Neutrophil (primary cell): ENCODE measurements around the gene PHLPP2.

Experiments
- H3K27ac ChIP-seq: fragments of 200-600 bp; sonication (generic); 2 replicates; pipeline ENCODE4 v1.5.1; 2016; ENCODE audit warnings: mild to moderate bottlenecking, moderate library complexity
- H3K27me3 ChIP-seq: fragments of 200-600 bp; sonication (generic); 2 replicates; pipeline ENCODE4 v1.6.0; 2016; ENCODE audit warnings: mild to moderate bottlenecking
- H3K36me3 ChIP-seq: fragments of 200-600 bp; sonication (generic); 2 replicates; pipeline ENCODE4 v1.5.1; 2017
- H3K4me1 ChIP-seq, 2 experiments: fragments of 200-600 bp in 1 of 2; sonication (generic) in 1 of 2; 1 replicate in 1 of 2; 2 replicates in 1 of 2; pipeline versions ENCODE4 v1.5.1 to v1.6.1; 2013 to 2016; ENCODE audit warnings: low read depth in 1 of 2, low read length in 1 of 2, mild to moderate bottlenecking in 1 of 2, moderate library complexity in 1 of 2; ENCODE audit not compliant: control insufficient read depth in 1 of 2, insufficient read depth in 1 of 2
- H3K4me3 ChIP-seq, 2 experiments: fragments of 200-600 bp in 1 of 2; sonication (generic) in 1 of 2; 1 replicate in 1 of 2; 2 replicates in 1 of 2; pipeline ENCODE4 v1.5.1; 2013 to 2016; ENCODE audit warnings: low read depth in 1 of 2, low read length in 1 of 2, mild to moderate bottlenecking in 1 of 2, moderate library complexity in 1 of 2
- H3K9me3 ChIP-seq: fragments of 200-600 bp; sonication (generic); 2 replicates; pipeline ENCODE4 v1.5.1; 2016
- TF ChIP-seq, protein P1 (sequence below): fragments of 200-600 bp; sonication (generic); IDR thresholded peaks from 2 replicates; pipeline ENCODE4 v1.5.1; 2016; ENCODE audit warnings: antibody characterized with exemption

Gene PHLPP2

DNA sequence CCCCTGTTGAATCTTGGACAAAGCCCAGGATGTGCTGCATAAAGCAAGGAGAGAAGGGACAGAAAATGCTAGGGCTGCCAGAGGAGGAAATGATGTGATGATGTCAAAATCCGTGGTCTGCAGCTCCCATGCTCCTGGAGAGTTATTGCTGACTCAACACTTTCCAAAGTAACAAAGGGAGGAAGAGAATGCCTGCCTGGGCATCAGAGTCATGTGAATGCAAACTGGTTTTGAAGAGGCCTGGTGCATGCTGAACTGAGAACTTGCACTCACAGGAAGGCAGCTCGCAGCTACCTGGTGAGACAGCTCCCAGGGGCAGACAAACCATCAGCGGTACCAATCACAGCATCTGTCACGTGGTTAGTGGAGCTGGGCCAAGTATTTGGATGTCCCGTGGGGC is 95.7 kb downstream of the PHLPP2 start:
- no peak overlapping the region for H3K27ac ChIP-seq
- peaks cover 0 to 7% of the 10 kb centered on the region in 2 experiments for H3K4me1 ChIP-seq
- H3K9me3 ChIP-seq: no peaks in the 10 kb centered on the region
- no peak overlapping the region for H3K4me3 ChIP-seq
- no peaks in the 10 kb centered on the region for H3K36me3 ChIP-seq
- H3K27me3 ChIP-seq: peaks cover 66% of the 10 kb centered on the region
- TF ChIP-seq, protein P1, sequence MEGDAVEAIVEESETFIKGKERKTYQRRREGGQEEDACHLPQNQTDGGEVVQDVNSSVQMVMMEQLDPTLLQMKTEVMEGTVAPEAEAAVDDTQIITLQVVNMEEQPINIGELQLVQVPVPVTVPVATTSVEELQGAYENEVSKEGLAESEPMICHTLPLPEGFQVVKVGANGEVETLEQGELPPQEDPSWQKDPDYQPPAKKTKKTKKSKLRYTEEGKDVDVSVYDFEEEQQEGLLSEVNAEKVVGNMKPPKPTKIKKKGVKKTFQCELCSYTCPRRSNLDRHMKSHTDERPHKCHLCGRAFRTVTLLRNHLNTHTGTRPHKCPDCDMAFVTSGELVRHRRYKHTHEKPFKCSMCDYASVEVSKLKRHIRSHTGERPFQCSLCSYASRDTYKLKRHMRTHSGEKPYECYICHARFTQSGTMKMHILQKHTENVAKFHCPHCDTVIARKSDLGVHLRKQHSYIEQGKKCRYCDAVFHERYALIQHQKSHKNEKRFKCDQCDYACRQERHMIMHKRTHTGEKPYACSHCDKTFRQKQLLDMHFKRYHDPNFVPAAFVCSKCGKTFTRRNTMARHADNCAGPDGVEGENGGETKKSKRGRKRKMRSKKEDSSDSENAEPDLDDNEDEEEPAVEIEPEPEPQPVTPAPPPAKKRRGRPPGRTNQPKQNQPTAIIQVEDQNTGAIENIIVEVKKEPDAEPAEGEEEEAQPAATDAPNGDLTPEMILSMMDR: no peak

DNA sequence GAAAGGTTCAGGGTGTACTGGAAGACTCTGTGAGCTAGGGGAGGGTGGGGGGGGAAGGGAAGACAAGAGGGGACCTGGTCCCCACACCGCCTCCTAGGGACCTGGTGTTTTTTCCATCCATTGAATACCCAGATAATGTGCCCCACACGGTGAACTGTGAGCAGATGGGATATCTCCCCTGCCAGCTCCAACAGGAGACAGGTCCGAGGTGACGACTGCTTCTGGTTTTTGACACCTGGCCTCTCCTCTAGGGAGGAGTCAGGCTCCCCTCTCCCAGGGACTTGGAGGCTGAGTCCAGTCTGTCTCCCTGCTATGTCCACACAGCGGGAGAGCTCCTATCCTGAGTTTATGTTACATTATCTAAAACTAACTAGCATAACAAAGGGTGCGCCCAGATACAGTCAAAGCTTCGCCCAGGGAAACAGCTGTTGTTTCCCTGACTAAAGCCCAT is 96.7 kb downstream of the PHLPP2 start:
- TF ChIP-seq, protein P1: no peak
- no peaks in the 10 kb centered on the region for H3K36me3 ChIP-seq
- H3K9me3 ChIP-seq: no peaks in the 10 kb centered on the region
- peaks cover 77% of the 10 kb centered on the region for H3K27me3 ChIP-seq
- no peak overlapping the region for H3K4me3 ChIP-seq
- H3K4me1 ChIP-seq: peaks cover 0 to 7% of the 10 kb centered on the region in 2 experiments
- no peak overlapping the region for H3K27ac ChIP-seq

DNA sequence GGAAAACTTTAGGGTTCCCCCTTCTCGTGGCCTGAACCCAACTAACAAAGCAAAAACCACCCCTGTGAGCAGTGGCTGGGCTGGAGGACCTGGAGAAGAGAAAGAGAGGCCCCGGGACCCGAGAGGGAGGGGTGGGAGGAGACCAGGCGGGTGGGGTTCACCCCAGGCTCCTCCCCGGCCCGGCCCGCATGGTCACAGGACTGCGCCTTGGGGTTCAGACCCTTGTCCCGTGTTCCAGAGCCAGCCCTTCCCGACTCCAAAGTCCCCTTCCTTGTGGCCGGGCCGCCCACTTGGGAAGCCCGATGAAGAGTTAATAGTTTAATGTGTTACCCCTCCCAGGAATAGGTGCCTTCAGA is 97.7 kb downstream of the PHLPP2 start:
- no peak overlapping the region for H3K27ac ChIP-seq
- H3K27me3 ChIP-seq: peaks cover 84% of the 10 kb centered on the region

DNA sequence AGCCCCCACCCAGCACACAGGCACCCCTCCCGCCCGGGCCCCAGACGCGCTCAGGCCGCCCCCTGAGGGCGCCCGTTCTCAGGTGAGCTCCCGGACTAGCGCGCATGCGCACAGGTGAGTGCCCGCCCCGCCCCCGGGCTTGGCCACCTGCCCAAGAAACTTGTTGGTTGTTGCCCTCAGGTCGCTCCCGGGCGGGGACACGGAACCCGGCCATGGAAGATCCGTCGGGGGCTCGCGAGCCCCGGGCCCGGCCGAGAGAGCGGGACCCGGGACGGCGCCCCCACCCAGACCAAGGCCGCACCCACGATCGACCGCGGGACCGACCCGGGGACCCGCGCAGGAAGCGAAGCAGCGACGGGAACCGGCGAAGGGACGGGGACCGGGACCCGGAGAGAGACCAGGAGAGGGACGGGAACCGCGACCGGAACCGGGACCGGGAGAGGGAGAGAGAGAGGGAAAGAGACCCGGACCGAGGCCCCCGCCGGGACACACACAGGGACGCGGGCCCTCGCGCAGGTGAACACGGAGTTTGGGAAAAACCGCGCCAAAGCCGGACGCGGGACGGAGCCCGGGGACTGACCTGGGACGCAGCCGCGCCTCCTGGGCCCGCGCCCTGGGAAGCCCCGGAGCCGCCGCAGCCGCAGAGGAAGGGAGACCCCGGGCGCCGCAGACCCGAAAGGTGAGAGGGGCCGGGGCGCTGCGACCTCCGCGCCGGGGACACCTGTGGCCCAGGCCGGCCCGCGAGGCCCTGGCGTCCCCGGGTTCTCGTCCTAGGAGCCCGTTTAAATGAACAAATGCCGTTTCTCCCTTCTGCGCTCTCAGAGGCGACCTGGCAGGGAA is 98.3 kb downstream of the PHLPP2 start, which contains the start of gene MARVELD3:
MARVELD3 (plus strand) TSS at position 167 of the 840 bp plus-strand sequence; CDS start at position 213, 46 bp downstream.
- Histone ChIP-seq H3K36me3 (no peaks in the 10 kb centered on the region), H3K9me3 (no peaks in the 10 kb centered on the region), H3K27ac (no peak within 1 kb of the TSS), H3K27me3 (peaks cover 82% of the 10 kb centered on the region), H3K4me3 (no peak within 1 kb of the TSS), H3K4me1 (peaks cover 0 to 7% of the 10 kb centered on the region in 2 experiments)
- TF ChIP-seq, protein P1: no peak

More for the DNA sequence above, 97.7 kb downstream of the PHLPP2 start:
- no peaks in the 10 kb centered on the region for H3K36me3 ChIP-seq
- H3K9me3 ChIP-seq: no peaks in the 10 kb centered on the region
- TF ChIP-seq, protein P1: no peak
- H3K4me3 ChIP-seq: no peak overlapping the region
- peaks cover 0 to 7% of the 10 kb centered on the region in 2 experiments for H3K4me1 ChIP-seq

DNA sequence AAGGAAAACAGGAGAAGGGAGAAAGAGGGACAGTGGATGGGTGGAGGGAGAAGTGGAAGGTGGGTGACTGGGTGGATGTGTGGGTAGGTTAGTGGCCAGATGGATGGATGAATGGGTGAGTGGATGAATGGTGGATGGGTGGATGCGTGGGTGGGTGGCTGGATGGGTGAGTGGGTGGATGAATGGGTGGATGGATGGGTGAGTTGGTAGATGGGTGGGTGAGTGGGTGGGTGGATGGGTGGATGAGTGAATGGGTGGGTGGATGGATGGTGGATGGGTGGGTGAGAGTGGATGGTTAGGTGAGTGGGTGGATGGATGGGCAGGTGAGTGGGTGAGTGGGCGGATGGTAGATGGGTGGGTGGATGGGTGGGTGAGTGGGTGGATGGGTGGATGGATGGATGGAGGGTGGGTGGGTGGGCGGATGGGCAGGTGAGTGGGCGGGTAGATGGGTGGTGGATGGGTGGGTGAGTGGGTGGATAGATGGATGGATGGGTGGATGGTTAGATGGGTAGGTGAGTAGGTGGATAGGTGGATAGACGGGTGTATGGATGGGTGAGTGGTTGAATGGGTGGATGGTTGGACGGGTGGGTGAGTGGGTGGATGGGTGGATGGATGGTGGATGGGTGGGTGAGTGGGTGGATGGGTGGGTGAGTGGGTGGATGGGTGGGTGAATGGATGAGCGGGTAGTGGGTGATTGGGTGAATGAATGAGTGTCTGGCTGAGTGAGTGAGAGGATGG is 99.2 kb downstream of the PHLPP2 start:
- no peak overlapping the region for H3K4me3 ChIP-seq
- no peaks in the 10 kb centered on the region for H3K9me3 ChIP-seq
- no peak overlapping the region for H3K27ac ChIP-seq
- H3K36me3 ChIP-seq: no peaks in the 10 kb centered on the region
- peaks cover 0 to 7% of the 10 kb centered on the region in 2 experiments for H3K4me1 ChIP-seq
- TF ChIP-seq, protein P1: no peak
- H3K27me3 ChIP-seq: peaks cover 88% of the 10 kb centered on the region
